Measurements from ENCODE around the gene SEC11C. TPM values are rescaled to one million over a fixed set of nuclear protein-coding genes. Genes with fewer than 3 reads are reported as not detected.

SEC11C gene
- total and polyA plus RNA-seq, 9 of the 15 experiments (the other 6 are each of a cell fraction or from before 2014, with no cell fraction given), result 22.0 to 71.3 (median 36.5) TPM

DNA sequence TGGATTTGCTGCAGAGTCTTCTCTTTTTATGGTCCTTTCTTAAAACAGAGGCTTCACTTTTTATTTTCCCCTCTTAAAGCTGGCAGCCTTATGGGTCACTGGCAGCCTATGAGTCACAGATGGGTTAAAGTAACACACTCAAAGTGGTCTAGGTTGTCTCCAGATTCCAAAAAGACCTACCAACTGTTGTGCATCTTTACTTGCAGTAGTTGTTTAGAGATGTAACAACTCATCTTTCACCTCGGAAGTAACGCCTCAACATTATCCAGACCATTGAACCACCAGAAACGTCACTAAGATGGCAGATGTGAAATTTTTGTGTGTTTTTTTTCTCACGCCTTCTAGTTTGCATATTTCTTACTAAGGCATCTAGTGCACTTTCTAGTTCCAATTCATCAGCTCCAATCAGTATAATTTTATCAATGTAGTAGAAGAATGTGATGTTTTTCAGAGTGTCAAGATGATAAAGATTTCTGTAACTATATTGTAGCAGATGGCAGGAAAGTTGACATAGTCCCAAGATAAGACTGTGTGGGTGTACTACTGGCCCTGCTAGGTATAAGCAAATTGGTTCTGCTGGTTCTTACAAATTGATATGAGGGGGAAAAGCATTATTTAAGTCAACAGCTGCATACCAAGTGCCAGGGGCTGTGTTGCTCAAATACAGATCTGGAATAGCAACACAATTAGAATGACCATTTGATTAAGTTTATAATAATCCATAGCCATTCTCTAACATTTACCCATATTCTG, 9.6 kb upstream of the SEC11C start:
- DNase-seq (ENCODE audit: extremely low read depth in 1 of 4, low spot score in 3 of 4) (no peak), ATAC-seq (no peak), FAIRE-seq (no peak)
- in situ Hi-C loops (cut with MboI), result no loop called here
- H3K36me3 ChIP-seq (ENCODE audit: control insufficient read depth, insufficient read depth, low read length), result no peaks in the 10 kb centered on the region
- no peak overlapping the region for H3K4me2 ChIP-seq (ENCODE audit: insufficient read depth, low read length)
- 0% methylated on average over 4 of the region's 4 CpGs for WGBS (ENCODE audit: insufficient coverage, low coverage, missing lambda C conversion rate)
- no peaks in the 10 kb centered on the region for H3K79me2 ChIP-seq (ENCODE audit: control insufficient read depth, insufficient read depth, low read length)
- intact Hi-C loops (cut with micrococcal nuclease), result no loop called here
- peaks cover 0 to 4% of the 10 kb centered on the region in 2 experiments; a peak in 1 of 5 replicates for H3K27me3 ChIP-seq (ENCODE audit: control insufficient read depth in 2 of 2, insufficient read depth in 2 of 2, low read length in 2 of 2)
- CTCF ChIA-PET (ENCODE audit: low intra/inter-chr PET ratio), result no interaction called here
- no TSS peak for BruUV-seq (replicated peaks)
- no peak overlapping the region for H2AFZ ChIP-seq (ENCODE audit: low read depth, low read length)
- no peaks in the 10 kb centered on the region for H3K4me1 ChIP-seq (replicated peaks in 1 of 2; ENCODE audit: control insufficient read depth in 2 of 2, insufficient read depth in 2 of 2, low read length in 2 of 2)
- POLR2A ChIA-PET, result no interaction called here
- H3K9me3 ChIP-seq (replicated peaks; ENCODE audit: control insufficient read depth, insufficient read depth, low read depth, low read length), result no peaks in the 10 kb centered on the region
- no peak overlapping the region for H3K4me3 ChIP-seq
- H3K27ac ChIP-seq (ENCODE audit: extremely low read depth, low read depth, low read length), result no peak overlapping the region
- no peaks in the 10 kb centered on the region for H4K20me1 ChIP-seq (replicated peaks; ENCODE audit: control insufficient read depth, insufficient read depth, low read length)
- H3K9me1 ChIP-seq (ENCODE audit: control insufficient read depth, insufficient read depth, low read length), result no peaks in the 10 kb centered on the region
- H3K9ac ChIP-seq (ENCODE audit: insufficient read depth in 1 of 2, low read depth in 2 of 2, low read length in 2 of 2), result no peak overlapping the region
- TF ChIP-seq CCAR2 (IDR thresholded peaks at IDR 0.05; ENCODE audit: low read depth, low read length) (no peak), CBX3 (IDR thresholded peaks at IDR 0.05; ENCODE audit: borderline replicate concordance in 1 of 2, low read length in 2 of 2) (no peak), MTF1 (CRISPR knock-in tag; IDR thresholded peaks at IDR 0.05; ENCODE audit: borderline replicate concordance) (no peak), ZBTB33 (CRISPR knock-in tag; IDR thresholded peaks at IDR 0.05) (no peak), ETS2 (tag; IDR thresholded peaks at IDR 0.05; ENCODE audit: borderline replicate concordance, poor library complexity, severe bottlenecking) (no peak), DDX20 (tag; IDR thresholded peaks at IDR 0.05; ENCODE audit: low read depth) (no peak), JUN (IDR thresholded peaks at IDR 0.05; ENCODE audit: borderline replicate concordance, low read depth, low read length) (no peak), JUN (CRISPR knock-in tag; IDR thresholded peaks at IDR 0.05; ENCODE audit: borderline replicate concordance) (no peak), POLR2AphosphoS2 (IDR thresholded peaks at IDR 0.05; ENCODE audit: low read length) (no peak), ZNF518B (CRISPR knock-in tag; IDR thresholded peaks at IDR 0.05) (no peak), HNRNPLL (IDR thresholded peaks at IDR 0.05; ENCODE audit: low read depth, low read length, poor library complexity, severe bottlenecking) (no peak), KLF10 (CRISPR knock-in tag; IDR thresholded peaks at IDR 0.05) (no peak)
- TF ChIP-seq, protein P1, sequence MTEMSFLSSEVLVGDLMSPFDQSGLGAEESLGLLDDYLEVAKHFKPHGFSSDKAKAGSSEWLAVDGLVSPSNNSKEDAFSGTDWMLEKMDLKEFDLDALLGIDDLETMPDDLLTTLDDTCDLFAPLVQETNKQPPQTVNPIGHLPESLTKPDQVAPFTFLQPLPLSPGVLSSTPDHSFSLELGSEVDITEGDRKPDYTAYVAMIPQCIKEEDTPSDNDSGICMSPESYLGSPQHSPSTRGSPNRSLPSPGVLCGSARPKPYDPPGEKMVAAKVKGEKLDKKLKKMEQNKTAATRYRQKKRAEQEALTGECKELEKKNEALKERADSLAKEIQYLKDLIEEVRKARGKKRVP (CRISPR knock-in tag; IDR thresholded peaks at IDR 0.05), result no peak
- TF ChIP-seq, protein P2, sequence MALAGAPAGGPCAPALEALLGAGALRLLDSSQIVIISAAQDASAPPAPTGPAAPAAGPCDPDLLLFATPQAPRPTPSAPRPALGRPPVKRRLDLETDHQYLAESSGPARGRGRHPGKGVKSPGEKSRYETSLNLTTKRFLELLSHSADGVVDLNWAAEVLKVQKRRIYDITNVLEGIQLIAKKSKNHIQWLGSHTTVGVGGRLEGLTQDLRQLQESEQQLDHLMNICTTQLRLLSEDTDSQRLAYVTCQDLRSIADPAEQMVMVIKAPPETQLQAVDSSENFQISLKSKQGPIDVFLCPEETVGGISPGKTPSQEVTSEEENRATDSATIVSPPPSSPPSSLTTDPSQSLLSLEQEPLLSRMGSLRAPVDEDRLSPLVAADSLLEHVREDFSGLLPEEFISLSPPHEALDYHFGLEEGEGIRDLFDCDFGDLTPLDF (CRISPR knock-in tag; IDR thresholded peaks at IDR 0.05), result no peak
